CD4-positive, alpha-beta T cell (primary cell): Measurements from ENCODE around the gene TBX19. TPM values are rescaled to one million over a fixed set of nuclear protein-coding genes. Genes with fewer than 3 reads are reported as not detected.

Experiments
- ATAC-seq: fragments of 200-7000 bp; cut with Tn5 transposase; one replicate; pipeline ENCODE4 v1.10.0; 2022; ENCODE audit warnings: mild to moderate bottlenecking; ENCODE audit not compliant: poor library complexity
- CTCF ChIA-PET: fragments of 350-600 bp; sonication (Branson Sonifier 250); formaldehyde crosslinking; loops from one replicate; lab custom pipeline; 2021; ENCODE audit warnings: antibody characterized with exemption, inconsistent platforms; lab: Charles Lee
- POLR2A ChIA-PET: fragments of 350-600 bp; sonication (Branson Sonifier 250); formaldehyde crosslinking; loops from one replicate; lab custom pipeline; 2021; ENCODE audit warnings: antibody characterized with exemption, inconsistent platforms; lab: Charles Lee
- DNase-seq, 14 experiments: peaks; one replicate each; pipeline ENCODE4 v3.0.0-alpha.2; 2013 to 2020; ENCODE audit warnings: mixed read lengths in 2 of 14
- H3K27ac ChIP-seq, 2 donors: one replicate each; pipeline versions ENCODE4 v1.5.1 to v1.7.0; 2013; ENCODE audit warnings: low read length in 2 of 2, low read depth in 1 of 2, mild to moderate bottlenecking in 1 of 2
- H3K27me3 ChIP-seq, 2 experiments: 1 replicate in 1 of 2; 2 replicates in 1 of 2; pipeline versions ENCODE4 v1.6.1 to v1.7.0; 2013; ENCODE audit warnings: low read length in 2 of 2, control low read depth in 1 of 2, mild to moderate bottlenecking in 1 of 2, moderate library complexity in 1 of 2; ENCODE audit not compliant: insufficient read depth in 2 of 2, control insufficient read depth in 1 of 2
- H3K36me3 ChIP-seq: one replicate; pipeline ENCODE4 v1.6.1; 2013; ENCODE audit warnings: low read length, control low read depth; ENCODE audit not compliant: insufficient read depth
- H3K4me1 ChIP-seq: one replicate; pipeline ENCODE4 v1.6.1; 2013; ENCODE audit warnings: low read length, control low read depth; ENCODE audit not compliant: insufficient read depth
- H3K4me3 ChIP-seq: one replicate; pipeline ENCODE4 v1.5.1; 2013; ENCODE audit warnings: mild to moderate bottlenecking, low read length, moderate library complexity
- H3K9me3 ChIP-seq, 2 experiments: 1 replicate in 1 of 2; 2 replicates in 1 of 2; pipeline versions ENCODE4 v1.6.1 to v1.7.0; 2013; ENCODE audit warnings: low read length in 2 of 2, mild to moderate bottlenecking in 2 of 2, control low read depth in 1 of 2, moderate library complexity in 1 of 2; ENCODE audit not compliant: control insufficient read depth in 1 of 2, insufficient read depth in 1 of 2
- H3K27ac Mint-ChIP-seq: one replicate; pipeline ENCODE4 v1.8.0; 2020; ENCODE audit warnings: mixed read lengths
- H3K27me3 Mint-ChIP-seq: one replicate; pipeline ENCODE4 v1.8.0; 2021; ENCODE audit warnings: mixed read lengths
- H3K36me3 Mint-ChIP-seq: one replicate; pipeline ENCODE4 v1.8.0; 2021; ENCODE audit warnings: low read depth, mixed read lengths
- H3K4me1 Mint-ChIP-seq: one replicate; pipeline ENCODE4 v1.8.0; 2021; ENCODE audit warnings: low read depth, mixed read lengths
- H3K4me3 Mint-ChIP-seq: one replicate; pipeline ENCODE4 v1.8.0; 2020; ENCODE audit warnings: mild to moderate bottlenecking, mixed read lengths
- H3K9me3 Mint-ChIP-seq: one replicate; pipeline ENCODE4 v1.8.0; 2020; ENCODE audit warnings: mixed read lengths
- CTCF ChIP-seq: fragments of 200-600 bp; IDR thresholded peaks from one replicate; pipeline ENCODE4 v1.8.0; 2022; ENCODE audit warnings: antibody characterized with exemption, mild to moderate bottlenecking
- intact Hi-C, 2 experiments: fragments of 100-400 bp; cut with DNase I in 1 of 2; cut with micrococcal nuclease in 1 of 2; formaldehyde crosslinking; loops; one replicate each; pipeline versions ENCODE4 v1.15.1 to v1.9.0; 2023 to 2025; cut with DNase I, micrococcal nuclease
- total RNA-seq, 174 experiments: library from RNA in 2 of 174; stranded (reverse) in 2 of 174; gene quantifications; one replicate each; pipeline ENCODE4 v1.2.3 and lab custom pipeline; 2021 to 2026

TBX19 gene
- total RNA-seq, 2 experiments from 2014 or later, result 1.6 to 1.8 TPM

DNA sequence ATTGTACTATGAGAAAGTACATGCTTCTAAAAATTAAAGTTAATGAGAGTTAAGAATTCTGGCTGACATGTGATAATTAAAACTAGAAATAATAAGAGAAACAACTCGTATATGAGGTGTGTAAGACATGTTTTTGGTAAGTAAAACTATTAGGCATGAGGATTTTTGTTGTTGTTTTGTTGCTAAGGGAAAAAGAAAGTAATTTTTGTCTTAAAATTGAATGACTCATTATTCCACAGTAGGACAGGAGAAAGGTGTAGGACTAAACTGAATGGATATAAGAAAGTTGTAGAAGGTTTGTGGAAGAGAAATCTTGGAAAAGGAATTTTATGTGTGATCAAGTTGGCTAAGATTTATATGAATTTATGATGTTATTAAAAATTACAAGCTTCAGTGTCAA, 54.8 kb downstream of the TBX19 start:
- Histone ChIP-seq H3K9me3 (no peaks in the 10 kb centered on the region), H3K36me3 (no peaks in the 10 kb centered on the region), H3K4me3 (no peak overlapping the region), H3K27me3 (no peaks in the 10 kb centered on the region), H3K4me1 (no peaks in the 10 kb centered on the region), H3K27ac (no peak overlapping the region)
- no peaks in the 10 kb centered on the region for H3K4me1 Mint-ChIP-seq
- no peak overlapping the region for H3K27ac Mint-ChIP-seq
- TF ChIP-seq CTCF, result no peak
- CTCF ChIA-PET, result no interaction called here
- no peaks in the 10 kb centered on the region for H3K9me3 Mint-ChIP-seq
- ATAC-seq (no peak), DNase-seq (peak in 1 of 14 experiments; percentile 29)
- H3K36me3 Mint-ChIP-seq, result no peaks in the 10 kb centered on the region
- no peaks in the 10 kb centered on the region for H3K27me3 Mint-ChIP-seq
- POLR2A ChIA-PET, result no interaction called here
- H3K4me3 Mint-ChIP-seq, result no peak overlapping the region
- intact Hi-C loops, result loop anchor here in 1 of 2 experiments (10.0 kb wide), 1 partner anchor 49 kb away; no protein-coding TSS in a partner anchor

- peaks cover 17% of the 10 kb centered on the region for H3K4me1 ChIP-seq
- no peaks in the 10 kb centered on the region for H3K36me3 Mint-ChIP-seq
- no peaks in the 10 kb centered on the region for H3K36me3 ChIP-seq
- DNase-seq (no peak), ATAC-seq (no peak)
- no peak overlapping the region for H3K27ac Mint-ChIP-seq
- no peak overlapping the region for H3K4me3 ChIP-seq
- intact Hi-C loops, result loop anchor here in 1 of 2 experiments (10.0 kb wide), 1 partner anchor 46 kb away; no protein-coding TSS in a partner anchor
- H3K27me3 Mint-ChIP-seq, result no peaks in the 10 kb centered on the region
- TF ChIP-seq CTCF, result no peak
- ChIA-PET POLR2A (no interaction called here), CTCF (no interaction called here)
- H3K9me3 ChIP-seq, result no peaks in the 10 kb centered on the region
- no peaks in the 10 kb centered on the region for H3K27me3 ChIP-seq
- no peak overlapping the region for H3K4me3 Mint-ChIP-seq
- H3K4me1 Mint-ChIP-seq, result peaks cover 16% of the 10 kb centered on the region
- H3K9me3 Mint-ChIP-seq, result no peaks in the 10 kb centered on the region
- no peak overlapping the region for H3K27ac ChIP-seq
Measured at GRCh38 chr1:168338589-168339503, 58.2 kb downstream of the TBX19 start.

- H3K9me3 Mint-ChIP-seq, result no peaks in the 10 kb centered on the region
- Histone ChIP-seq H3K27me3 (no peaks in the 10 kb centered on the region), H3K9me3 (no peaks in the 10 kb centered on the region), H3K4me3 (no peak overlapping the region), H3K27ac (no peak overlapping the region), H3K36me3 (no peaks in the 10 kb centered on the region), H3K4me1 (peaks cover 19% of the 10 kb centered on the region)
- ChIA-PET CTCF (interaction anchor here (0.6 to 2.8 kb wide), 4 partner anchors 22 to 1008 kb away, joined by 3 to 41 read pairs (median 18); no protein-coding TSS in a partner anchor), POLR2A (interaction anchor here (2.3 to 3.4 kb wide), 2 partner anchors 22 to 1007 kb away, joined by 10 to 32 read pairs; no protein-coding TSS in a partner anchor)
- peaks cover 20% of the 10 kb centered on the region for H3K4me1 Mint-ChIP-seq
- intact Hi-C loops, result loop anchor here (5.0 to 10.0 kb wide), 3 partner anchors 764 to 1206 kb away; partner anchors contain the start of genes ATP1B1 (in 2 of the 2), BLZF1 (in 2 of the 2) and NME7 (in 2 of the 2)
- H3K4me3 Mint-ChIP-seq, result no peak overlapping the region
- no peak for TF ChIP-seq CTCF
- ATAC-seq (no peak), DNase-seq (peak in 1 of 14 experiments; percentile 50)
- no peak overlapping the region for H3K27ac Mint-ChIP-seq
- no peaks in the 10 kb centered on the region for H3K36me3 Mint-ChIP-seq
- no peaks in the 10 kb centered on the region for H3K27me3 Mint-ChIP-seq
Measured at GRCh38 chr1:168340781-168341482, 60.3 kb downstream of the TBX19 start.
